ENCODE results near the gene PMM2. TPM values are rescaled to one million over a fixed set of nuclear protein-coding genes. Genes with fewer than 3 reads are reported as not detected.
"Not testable (repeated sequence)": the region's sequence is repeated elsewhere in the genome, so short reads cannot be mapped to it uniquely, and the experiment has no call there.

Gene PMM2
- total RNA-seq, 1 experiment from 2014 or later: 30.3 TPM

GRCh38 chr16:8866118-8866883 lies 68.7 kb downstream of the PMM2 start:
- DNase-seq (ENCODE audit: low read depth): no peak

GRCh38 chr16:8866884-8867215 lies 69.2 kb downstream of the PMM2 start:
- DNase-seq (ENCODE audit: low read depth): no peak

GRCh38 chr16:8867216-8867931 lies 69.7 kb downstream of the PMM2 start:
- peak; percentile 27 for DNase-seq (ENCODE audit: low read depth)

- no peak for DNase-seq (ENCODE audit: low read depth)
Measured at GRCh38 chr16:8867932-8868415, 70.3 kb downstream of the PMM2 start.

DNA sequence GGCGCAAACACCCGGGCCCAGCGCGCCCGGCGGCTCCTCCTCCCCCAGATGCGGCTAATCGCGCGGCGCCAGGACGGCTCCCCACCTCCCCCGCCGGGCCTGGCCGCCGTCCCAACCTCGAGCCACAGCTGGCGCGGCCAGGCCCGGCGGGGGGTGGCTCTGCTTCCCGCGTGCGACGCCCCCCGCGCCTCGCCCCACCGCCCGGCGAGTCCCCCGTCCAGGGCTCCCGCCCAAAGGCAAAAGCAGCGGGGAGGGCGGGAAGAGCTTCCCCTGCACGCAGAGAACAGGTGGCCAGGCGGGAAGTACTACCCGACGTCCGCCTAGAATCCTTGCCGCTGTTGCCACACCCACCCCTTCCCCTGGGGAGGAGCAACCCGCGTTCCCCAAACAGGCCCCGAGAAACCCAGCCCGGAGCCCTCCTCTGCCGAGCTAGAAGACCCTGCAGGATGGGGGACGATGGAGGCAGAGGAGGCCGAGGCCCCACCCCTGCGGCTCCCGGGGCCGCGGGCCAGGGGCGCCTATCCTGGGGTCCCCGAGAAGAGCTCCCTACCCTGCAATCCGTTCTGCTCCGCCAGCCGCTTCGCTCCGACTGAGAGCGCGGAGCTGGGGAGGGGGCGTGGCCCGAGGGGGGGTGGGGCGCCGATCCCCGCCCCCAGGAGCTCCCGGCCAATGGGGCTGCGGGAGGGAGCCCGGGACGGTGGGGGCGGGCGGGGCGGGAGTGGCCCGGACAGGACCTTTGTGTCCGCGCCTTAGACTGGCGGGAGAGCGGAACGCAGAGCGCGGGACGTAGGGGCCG lies 71.0 kb downstream of the PMM2 start, which contains the start of gene CARHSP1:
TSS of gene CARHSP1 (minus strand) at position 591 of the 796 bp plus-strand sequence. CDS start 9,678 bp downstream, outside the sequence.
- DNase-seq (ENCODE audit: low read depth): peak; percentile 92

- DNase-seq (ENCODE audit: low read depth): no peak
Measured at GRCh38 chr16:8869212-8869987, 71.8 kb downstream of the PMM2 start.

GRCh38 chr16:8869988-8870241 lies 72.3 kb downstream of the PMM2 start:
- DNase-seq (ENCODE audit: low read depth): not testable (repeated sequence)

- no peak for DNase-seq (ENCODE audit: low read depth)
Measured at GRCh38 chr16:8872071-8872470, 74.4 kb downstream of the PMM2 start.

DNA sequence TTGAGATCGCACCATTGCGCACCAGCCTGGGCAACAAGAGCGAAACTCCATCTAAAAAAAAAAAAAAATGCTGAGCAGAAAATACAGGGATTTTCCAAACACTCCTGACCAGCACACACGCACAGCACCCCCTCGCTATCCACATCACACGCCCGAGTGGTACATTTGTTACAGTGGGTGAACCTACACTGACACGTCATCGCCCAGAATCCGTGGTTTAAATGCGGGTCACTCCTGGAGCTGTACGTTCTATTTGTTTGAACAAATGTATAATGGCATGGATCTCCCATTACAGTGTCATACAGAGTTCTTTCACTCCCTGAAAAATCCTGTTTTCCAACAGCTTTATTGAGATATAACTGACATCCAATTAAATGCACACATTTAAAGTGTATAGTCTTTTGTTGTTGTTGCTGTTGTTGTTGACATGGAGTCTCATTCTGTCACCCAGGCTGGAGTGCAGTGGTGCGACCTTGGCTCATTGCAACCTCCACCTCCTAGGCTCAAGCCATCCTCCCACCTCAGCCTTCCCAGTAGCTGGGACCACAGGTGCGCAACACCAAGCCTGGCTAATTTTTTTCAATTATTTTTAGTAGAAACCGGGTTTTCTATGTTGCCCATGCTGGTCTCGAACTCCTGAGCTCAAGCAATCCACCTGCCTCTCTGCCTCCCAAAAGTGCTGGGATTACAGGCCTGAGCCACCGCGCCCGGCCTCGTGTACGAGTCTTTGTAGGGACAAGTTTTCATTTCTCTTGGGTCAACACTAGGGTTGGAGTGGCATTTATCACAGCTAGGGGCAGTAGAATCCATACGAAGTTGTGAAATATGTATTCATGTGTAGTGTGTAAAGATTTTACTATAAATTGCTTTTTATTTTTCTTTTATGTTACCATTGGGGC lies 75.6 kb downstream of the PMM2 start:
- DNase-seq (ENCODE audit: low read depth): no peak

DNA sequence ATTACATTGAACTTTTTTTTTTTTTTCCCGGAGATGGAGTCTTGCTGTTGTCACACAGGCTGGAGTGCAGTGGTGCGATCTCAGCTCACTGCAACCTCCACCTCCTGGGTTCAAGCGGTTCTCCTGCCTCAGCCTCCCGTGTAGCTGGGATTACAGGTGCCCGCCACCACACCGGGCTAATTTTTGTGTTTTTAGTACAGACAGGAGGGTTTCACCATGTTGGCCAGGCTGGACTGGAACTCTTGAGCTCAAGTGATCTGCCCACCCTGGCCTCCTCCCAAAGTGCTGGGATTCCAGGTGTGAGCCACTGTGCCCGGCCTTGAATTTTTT lies 76.2 kb downstream of the PMM2 start:
- DNase-seq (ENCODE audit: low read depth): not testable (repeated sequence)

- DNase-seq (ENCODE audit: low read depth): no peak
Measured at GRCh38 chr16:8874388-8874787, 76.7 kb downstream of the PMM2 start.

DNA sequence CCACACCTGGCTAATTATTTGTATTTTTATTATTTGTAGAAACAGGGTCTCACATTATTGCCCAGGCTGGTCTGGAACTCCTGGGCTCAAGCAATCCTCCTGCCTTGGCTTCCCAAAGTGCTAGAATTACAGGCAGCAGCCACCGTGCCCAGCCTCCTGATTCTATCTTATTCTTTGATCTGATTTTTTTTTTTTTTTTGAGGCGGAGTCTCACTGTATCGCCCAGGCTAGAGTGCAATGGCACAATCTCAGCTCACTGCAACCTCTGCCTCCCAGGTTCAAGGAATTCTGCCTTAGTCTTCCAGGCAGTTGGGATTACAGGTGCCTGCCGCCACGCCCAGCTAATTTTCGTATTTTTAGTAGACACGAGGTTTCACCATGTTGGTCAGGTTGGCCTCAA lies 77.7 kb downstream of the PMM2 start:
- DNase-seq (ENCODE audit: low read depth): not testable (repeated sequence)

DNA sequence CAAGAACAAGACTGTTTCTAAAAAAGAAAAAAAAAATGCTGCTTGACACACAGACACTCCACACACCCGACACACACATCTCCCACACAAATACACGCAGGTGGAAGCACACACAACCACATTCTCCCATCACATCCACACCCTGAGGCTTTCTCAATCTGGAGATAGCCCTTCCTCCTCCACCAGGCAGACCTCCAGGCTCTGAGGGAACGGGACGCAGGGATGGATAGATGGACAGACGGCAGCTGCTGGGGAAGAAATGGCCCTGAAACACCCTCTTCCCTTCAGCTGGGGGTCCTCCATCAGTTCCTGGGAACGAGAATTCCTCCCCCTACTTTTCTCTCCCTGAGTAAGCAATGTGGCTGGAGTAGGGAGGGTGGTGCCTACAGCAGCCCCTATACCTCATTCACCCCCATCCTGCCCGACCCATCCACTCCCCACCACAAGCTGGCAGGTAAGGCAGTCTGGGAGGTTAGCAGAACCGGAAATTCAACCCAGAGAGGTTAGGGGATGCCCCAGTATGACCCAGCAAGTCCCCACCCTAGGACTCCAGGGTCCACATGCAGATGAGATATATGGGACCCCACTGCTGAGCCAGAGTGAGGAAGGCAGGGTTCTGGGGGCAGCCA lies 80.4 kb downstream of the PMM2 start:
- DNase-seq (ENCODE audit: low read depth): no peak

- DNase-seq (ENCODE audit: low read depth): peak; percentile 78
Measured at GRCh38 chr16:8878523-8878911, 80.9 kb downstream of the PMM2 start.

DNA sequence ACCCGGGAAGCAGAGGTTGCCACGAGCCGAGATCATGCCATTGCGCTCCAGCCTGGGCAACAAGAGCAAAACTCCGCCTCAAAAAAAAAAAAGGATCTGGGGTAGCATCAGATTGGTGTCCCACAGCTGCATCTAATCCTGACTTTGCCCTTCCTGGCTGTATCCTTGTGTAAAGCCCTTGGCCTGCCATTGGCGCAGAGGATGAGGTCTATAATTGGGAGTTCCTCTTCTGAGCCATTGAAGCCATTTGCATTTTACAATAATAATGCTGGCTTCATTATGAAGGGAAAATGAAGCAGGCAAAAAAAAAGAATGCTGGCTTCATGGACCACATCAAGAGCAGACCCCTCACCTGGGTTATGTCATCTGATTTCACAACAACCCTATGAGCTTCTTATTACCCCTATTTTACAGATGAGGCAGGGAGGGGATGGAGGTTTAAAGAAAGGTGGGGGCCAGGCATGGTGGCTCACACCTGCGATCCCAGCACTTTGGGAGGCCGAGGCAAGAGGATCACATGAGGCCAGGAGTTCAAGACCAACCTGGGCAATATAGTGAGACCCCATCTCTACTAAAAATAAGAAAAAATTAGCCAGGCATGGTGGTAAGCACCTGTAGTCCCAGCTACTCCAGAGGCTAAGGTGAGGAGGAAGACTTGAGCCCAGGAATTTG lies 83.3 kb downstream of the PMM2 start:
- DNase-seq (ENCODE audit: low read depth): no peak

DNA sequence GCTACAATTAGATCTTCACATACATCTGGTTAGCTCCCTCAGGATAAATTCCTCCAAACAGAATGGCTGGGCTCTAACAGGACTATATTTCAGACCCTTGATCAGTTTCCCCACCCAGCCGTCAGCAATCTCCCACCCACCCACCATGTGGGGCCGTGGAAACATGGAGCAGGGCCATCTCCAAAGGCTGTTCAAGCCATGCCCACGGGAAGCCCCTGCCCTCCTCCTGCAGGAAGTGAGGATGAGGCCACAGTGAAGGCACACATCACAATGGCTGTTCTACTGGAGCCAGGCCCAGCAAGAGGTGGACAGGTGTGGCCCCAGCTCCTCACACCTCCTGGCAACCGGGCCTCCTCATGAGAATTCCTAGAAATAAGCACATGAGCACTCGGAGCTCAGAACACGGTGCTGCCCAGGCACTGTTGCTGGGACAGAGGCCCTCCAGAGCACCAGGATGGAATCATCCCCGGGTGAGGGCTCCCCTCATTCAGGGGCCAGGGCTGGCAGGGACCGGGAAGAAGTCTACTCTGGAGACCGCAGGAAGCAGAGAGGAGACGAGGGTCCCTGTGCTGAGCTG lies 84.5 kb downstream of the PMM2 start, which contains the start of gene LITAFD:
TSS of gene LITAFD (plus strand) at position 311 of the 577 bp plus-strand sequence. CDS start 2,005 bp downstream, outside the sequence.
- no peak for DNase-seq (ENCODE audit: low read depth)

- DNase-seq (ENCODE audit: low read depth): no peak
Measured at GRCh38 chr16:8882725-8883377, 85.2 kb downstream of the PMM2 start.

All from LHCN-M2 (cell line).